ENCODE data around the gene IL9. TPM values are rescaled to one million over a fixed set of nuclear protein-coding genes. Genes with fewer than 3 reads are reported as not detected.

IL9 gene
- total and polyA plus RNA-seq, 2 donors, result 0.52 to 2.7 TPM

DNA sequence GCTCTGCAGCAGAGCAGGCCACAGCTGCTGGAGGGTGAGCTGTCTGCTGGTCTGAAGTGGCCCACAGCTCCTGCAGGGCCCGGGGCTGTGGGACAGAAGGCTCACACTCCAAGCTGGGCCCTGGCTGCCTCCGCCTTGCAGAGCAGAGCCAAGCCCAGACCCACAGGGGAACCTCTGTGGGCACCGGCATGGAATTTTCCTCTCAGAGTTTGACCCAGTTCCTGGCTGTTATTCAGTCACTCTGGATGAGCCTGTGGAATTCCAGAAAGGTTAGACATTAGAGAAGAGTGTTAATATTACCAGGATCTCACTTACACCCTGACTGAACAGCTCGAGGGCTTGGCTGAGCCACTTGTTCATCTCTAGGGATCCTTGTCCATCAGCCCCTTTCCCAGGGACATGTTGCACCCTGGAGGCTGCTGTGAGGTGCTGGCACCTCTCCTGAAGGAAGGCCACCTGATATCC, 17.5 kb downstream of the IL9 start:
- H3K36me3 ChIP-seq (ENCODE audit: control insufficient read depth in 2 of 2, insufficient read depth in 2 of 2, low read length in 1 of 2), result no peaks in the 10 kb centered on the region
- H3K4me3 ChIP-seq (ENCODE audit: low read length in 2 of 2), result no peak overlapping the region
- H3K9me3 ChIP-seq (ENCODE audit: control insufficient read depth in 2 of 2, insufficient read depth in 1 of 2, low read length in 1 of 2), result no peaks in the 10 kb centered on the region
- 83% methylated on average over 4 of the region's 4 CpGs for WGBS
- no peaks in the 10 kb centered on the region for H3K4me1 ChIP-seq (ENCODE audit: control insufficient read depth in 2 of 2, insufficient read depth in 2 of 2, low read length in 2 of 2)
- peaks cover 0 to 4% of the 10 kb centered on the region in 2 donors for H3K27me3 ChIP-seq (ENCODE audit: control insufficient read depth in 2 of 2, insufficient read depth in 1 of 2, low read length in 1 of 2)
- H3K27ac ChIP-seq (ENCODE audit: low read depth in 1 of 2, low read length in 1 of 2), result no peak overlapping the region
- no peak for DNase-seq (ENCODE audit: low read depth in 6 of 9, low spot score in 9 of 9)

DNA sequence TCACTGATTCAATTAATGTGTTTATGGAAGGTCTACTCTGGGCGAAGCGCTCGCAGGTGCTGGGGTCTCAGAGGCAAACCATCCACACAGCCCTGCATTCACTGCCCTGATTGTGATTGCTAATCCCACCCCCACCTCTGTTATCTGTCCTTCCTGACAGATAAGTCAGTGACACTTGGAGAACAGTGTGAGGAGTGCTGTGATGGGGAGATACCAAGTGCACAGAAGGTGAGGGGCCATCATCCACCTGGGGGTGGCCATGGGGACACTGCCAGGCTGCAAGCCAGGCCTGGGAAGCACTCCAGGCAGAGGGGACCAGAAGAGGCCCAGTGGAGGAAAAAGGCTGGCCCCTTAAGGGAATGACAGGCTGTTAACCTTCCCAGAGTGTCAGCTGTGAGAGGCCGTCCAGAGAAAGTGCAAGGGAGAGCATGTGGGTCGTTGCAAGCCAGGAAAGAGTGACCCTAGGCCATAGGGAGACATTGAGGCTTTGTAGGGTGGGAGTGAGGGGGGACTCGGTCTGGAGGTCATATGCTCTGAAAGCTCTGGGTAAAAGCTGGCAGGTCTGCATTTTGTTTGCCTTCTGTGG, 18.0 kb downstream of the IL9 start:
- no peaks in the 10 kb centered on the region for H3K9me3 ChIP-seq (ENCODE audit: control insufficient read depth in 2 of 2, insufficient read depth in 1 of 2, low read length in 1 of 2)
- H3K4me1 ChIP-seq (ENCODE audit: control insufficient read depth in 2 of 2, insufficient read depth in 2 of 2, low read length in 2 of 2), result no peaks in the 10 kb centered on the region
- peaks cover 0 to 4% of the 10 kb centered on the region in 2 donors for H3K27me3 ChIP-seq (ENCODE audit: control insufficient read depth in 2 of 2, insufficient read depth in 1 of 2, low read length in 1 of 2)
- no peak for DNase-seq (ENCODE audit: low read depth in 6 of 9, low spot score in 9 of 9)
- no peak overlapping the region for H3K4me3 ChIP-seq (ENCODE audit: low read length in 2 of 2)
- WGBS, result 81% methylated on average over 6 of the region's 6 CpGs
- no peak overlapping the region for H3K27ac ChIP-seq (ENCODE audit: low read depth in 1 of 2, low read length in 1 of 2)
- no peaks in the 10 kb centered on the region for H3K36me3 ChIP-seq (ENCODE audit: control insufficient read depth in 2 of 2, insufficient read depth in 2 of 2, low read length in 1 of 2)

DNA sequence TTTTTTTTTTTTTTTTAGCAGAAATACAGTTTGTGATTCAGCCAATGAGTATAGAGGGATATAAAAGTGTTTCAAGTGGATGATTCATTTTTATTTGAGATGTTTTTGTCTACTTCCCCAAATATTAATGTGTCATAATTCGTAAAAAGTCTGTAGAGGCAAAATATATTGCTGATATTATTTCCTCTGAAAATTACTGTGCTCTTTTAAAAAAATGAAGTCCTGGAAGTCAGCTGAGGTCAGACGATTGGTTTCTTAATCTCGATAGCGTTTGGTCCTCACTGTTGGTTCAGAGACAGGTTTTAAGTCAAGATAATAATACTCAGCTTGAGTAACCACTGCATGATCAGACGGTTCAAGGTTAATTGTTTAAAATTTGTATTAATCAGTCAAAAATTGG, 19.5 kb downstream of the IL9 start:
- H3K4me1 ChIP-seq (ENCODE audit: control insufficient read depth in 2 of 2, insufficient read depth in 2 of 2, low read length in 2 of 2), result no peaks in the 10 kb centered on the region
- DNase-seq (ENCODE audit: low read depth in 6 of 9, low spot score in 9 of 9), result no peak
- peaks cover 0 to 3% of the 10 kb centered on the region in 2 donors for H3K27me3 ChIP-seq (ENCODE audit: control insufficient read depth in 2 of 2, insufficient read depth in 1 of 2, low read length in 1 of 2)
- no peaks in the 10 kb centered on the region for H3K9me3 ChIP-seq (ENCODE audit: control insufficient read depth in 2 of 2, insufficient read depth in 1 of 2, low read length in 1 of 2)
- no peak overlapping the region for H3K27ac ChIP-seq (ENCODE audit: low read depth in 1 of 2, low read length in 1 of 2)
- no peak overlapping the region for H3K4me3 ChIP-seq (ENCODE audit: low read length in 2 of 2)
- no peaks in the 10 kb centered on the region for H3K36me3 ChIP-seq (ENCODE audit: control insufficient read depth in 2 of 2, insufficient read depth in 2 of 2, low read length in 1 of 2)
- 70% methylated on average over 5 of the region's 5 CpGs for WGBS

DNA sequence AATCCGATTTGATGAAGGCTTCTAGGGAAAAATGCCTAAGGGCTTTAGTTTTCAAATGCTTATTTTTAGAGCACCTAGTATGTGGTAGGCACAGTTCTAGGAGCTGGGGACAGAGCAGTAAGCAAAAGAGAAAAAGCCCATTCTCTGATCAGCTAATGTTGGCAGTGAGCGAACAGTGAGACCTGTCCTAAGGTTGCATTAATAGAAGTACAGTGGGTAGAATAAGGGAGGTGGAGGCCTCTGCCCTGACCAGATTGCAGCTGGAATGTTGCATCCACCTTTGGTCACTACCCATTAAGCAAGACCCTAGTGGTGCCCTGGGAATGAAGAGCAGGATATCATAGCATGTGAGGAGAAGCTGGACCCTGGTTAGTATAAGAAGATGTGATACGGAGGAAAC, 20.1 kb downstream of the IL9 start:
- no peaks in the 10 kb centered on the region for H3K4me1 ChIP-seq (ENCODE audit: control insufficient read depth in 2 of 2, insufficient read depth in 2 of 2, low read length in 2 of 2)
- no peak overlapping the region for H3K27ac ChIP-seq (ENCODE audit: low read depth in 1 of 2, low read length in 1 of 2)
- WGBS, result 96% methylated on average over 3 of the region's 3 CpGs
- no peaks in the 10 kb centered on the region for H3K9me3 ChIP-seq (ENCODE audit: control insufficient read depth in 2 of 2, insufficient read depth in 1 of 2, low read length in 1 of 2)
- no peaks in the 10 kb centered on the region for H3K36me3 ChIP-seq (ENCODE audit: control insufficient read depth in 2 of 2, insufficient read depth in 2 of 2, low read length in 1 of 2)
- no peak for DNase-seq (ENCODE audit: low read depth in 6 of 9, low spot score in 9 of 9)
- H3K4me3 ChIP-seq (ENCODE audit: low read length in 2 of 2), result no peak overlapping the region
- peaks cover 0 to 2% of the 10 kb centered on the region in 2 donors for H3K27me3 ChIP-seq (ENCODE audit: control insufficient read depth in 2 of 2, insufficient read depth in 1 of 2, low read length in 1 of 2)

DNA sequence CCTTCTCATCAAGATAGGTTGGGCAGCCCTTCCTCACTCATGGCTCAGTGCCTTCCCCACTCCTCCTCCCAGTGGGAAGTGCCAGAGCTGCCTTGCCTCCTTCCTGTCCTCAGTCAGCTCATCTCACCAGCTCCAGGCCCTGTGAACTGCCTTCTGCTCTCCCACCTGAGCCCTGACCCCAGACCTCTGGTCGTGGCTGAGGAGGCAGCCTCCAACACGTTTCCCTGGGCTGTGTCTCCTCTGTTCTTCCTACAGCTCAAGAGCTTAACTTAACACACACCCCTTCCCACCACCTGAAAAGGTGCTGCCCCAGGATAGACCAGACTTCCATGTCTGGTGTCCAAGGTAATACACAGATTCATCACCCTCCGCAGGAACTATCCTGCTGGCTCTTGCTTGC, 21.2 kb downstream of the IL9 start:
- no peaks in the 10 kb centered on the region for H3K36me3 ChIP-seq (ENCODE audit: control insufficient read depth in 2 of 2, insufficient read depth in 2 of 2, low read length in 1 of 2)
- no peak for DNase-seq (ENCODE audit: low read depth in 6 of 9, low spot score in 9 of 9)
- 77% methylated on average over 3 of the region's 3 CpGs for WGBS
- no peaks in the 10 kb centered on the region for H3K9me3 ChIP-seq (ENCODE audit: control insufficient read depth in 2 of 2, insufficient read depth in 1 of 2, low read length in 1 of 2)
- H3K4me1 ChIP-seq (ENCODE audit: control insufficient read depth in 2 of 2, insufficient read depth in 2 of 2, low read length in 2 of 2), result no peaks in the 10 kb centered on the region
- H3K4me3 ChIP-seq (ENCODE audit: low read length in 2 of 2), result no peak overlapping the region
- no peak overlapping the region for H3K27ac ChIP-seq (ENCODE audit: low read depth in 1 of 2, low read length in 1 of 2)
- H3K27me3 ChIP-seq (ENCODE audit: control insufficient read depth in 2 of 2, insufficient read depth in 1 of 2, low read length in 1 of 2), result peaks cover 0 to 2% of the 10 kb centered on the region in 2 donors

DNA sequence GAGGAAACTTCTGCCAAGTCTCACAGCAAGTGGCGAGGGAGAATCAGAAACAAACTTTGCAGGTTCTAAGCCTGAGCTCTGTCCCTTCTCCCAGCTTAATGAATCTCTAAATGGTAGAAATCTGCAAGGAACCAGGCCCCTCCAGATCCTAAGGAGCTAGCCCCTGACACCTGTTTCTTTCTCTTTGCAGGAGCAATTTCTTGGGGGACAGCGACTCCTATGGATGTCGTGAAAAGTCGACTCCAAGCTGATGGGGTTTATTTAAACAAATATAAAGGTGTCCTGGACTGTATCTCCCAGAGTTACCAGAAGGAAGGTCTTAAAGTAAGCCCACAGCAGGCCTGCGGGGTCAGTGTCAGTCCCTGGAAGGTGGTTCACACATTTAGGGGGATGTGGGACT, 21.8 kb downstream of the IL9 start:
- 90% methylated on average over 5 of the region's 5 CpGs for WGBS
- Histone ChIP-seq H3K27ac (ENCODE audit: low read depth in 1 of 2, low read length in 1 of 2) (no peak overlapping the region), H3K9me3 (ENCODE audit: control insufficient read depth in 2 of 2, insufficient read depth in 1 of 2, low read length in 1 of 2) (no peaks in the 10 kb centered on the region), H3K36me3 (ENCODE audit: control insufficient read depth in 2 of 2, insufficient read depth in 2 of 2, low read length in 1 of 2) (no peaks in the 10 kb centered on the region), H3K4me3 (ENCODE audit: low read length in 2 of 2) (no peak overlapping the region), H3K27me3 (ENCODE audit: control insufficient read depth in 2 of 2, insufficient read depth in 1 of 2, low read length in 1 of 2) (peaks cover 0 to 2% of the 10 kb centered on the region in 2 donors), H3K4me1 (ENCODE audit: control insufficient read depth in 2 of 2, insufficient read depth in 2 of 2, low read length in 2 of 2) (no peaks in the 10 kb centered on the region)
- DNase-seq (ENCODE audit: low read depth in 6 of 9, low spot score in 9 of 9), result no peak

DNA sequence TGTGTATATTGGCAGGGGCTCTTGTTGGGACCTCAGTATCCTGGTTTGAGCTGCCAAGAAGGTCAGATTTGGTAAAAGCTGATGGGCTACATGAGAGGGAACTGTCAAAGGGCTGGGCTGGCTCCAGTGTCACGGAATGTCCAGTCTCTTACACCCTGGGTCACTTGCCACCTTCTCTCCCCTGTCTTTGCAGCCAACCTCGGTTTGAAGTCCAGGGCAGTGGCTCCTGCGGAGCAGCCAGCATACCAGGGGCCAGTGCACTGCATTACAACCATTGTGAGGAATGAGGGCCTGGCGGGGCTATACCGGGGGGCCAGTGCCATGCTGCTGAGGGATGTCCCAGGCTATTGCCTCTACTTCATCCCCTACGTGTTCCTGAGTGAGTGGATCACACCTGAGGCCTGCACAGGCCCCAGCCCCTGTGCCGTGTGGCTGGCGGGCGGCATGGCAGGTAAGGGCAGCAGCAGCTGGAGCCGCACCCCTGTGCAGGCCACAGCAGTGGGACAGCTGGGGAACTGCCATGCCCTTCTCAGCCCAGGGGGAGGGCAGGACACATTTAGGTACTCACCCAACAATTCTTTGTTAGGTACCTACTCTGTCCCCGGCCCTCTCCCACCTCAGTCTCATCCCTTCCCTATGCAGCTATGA, 24.2 kb downstream of the IL9 start:
- Histone ChIP-seq H3K4me3 (ENCODE audit: low read length in 2 of 2) (no peak overlapping the region), H3K9me3 (ENCODE audit: control insufficient read depth in 2 of 2, insufficient read depth in 1 of 2, low read length in 1 of 2) (no peaks in the 10 kb centered on the region), H3K4me1 (ENCODE audit: control insufficient read depth in 2 of 2, insufficient read depth in 2 of 2, low read length in 2 of 2) (no peaks in the 10 kb centered on the region), H3K27ac (ENCODE audit: low read depth in 1 of 2, low read length in 1 of 2) (no peak overlapping the region), H3K36me3 (ENCODE audit: control insufficient read depth in 2 of 2, insufficient read depth in 2 of 2, low read length in 1 of 2) (no peaks in the 10 kb centered on the region), H3K27me3 (ENCODE audit: control insufficient read depth in 2 of 2, insufficient read depth in 1 of 2, low read length in 1 of 2) (no peaks in the 10 kb centered on the region)
- no peak for DNase-seq (ENCODE audit: low read depth in 6 of 9, low spot score in 9 of 9)
- 82% methylated on average over 11 of the region's 11 CpGs for WGBS

DNA sequence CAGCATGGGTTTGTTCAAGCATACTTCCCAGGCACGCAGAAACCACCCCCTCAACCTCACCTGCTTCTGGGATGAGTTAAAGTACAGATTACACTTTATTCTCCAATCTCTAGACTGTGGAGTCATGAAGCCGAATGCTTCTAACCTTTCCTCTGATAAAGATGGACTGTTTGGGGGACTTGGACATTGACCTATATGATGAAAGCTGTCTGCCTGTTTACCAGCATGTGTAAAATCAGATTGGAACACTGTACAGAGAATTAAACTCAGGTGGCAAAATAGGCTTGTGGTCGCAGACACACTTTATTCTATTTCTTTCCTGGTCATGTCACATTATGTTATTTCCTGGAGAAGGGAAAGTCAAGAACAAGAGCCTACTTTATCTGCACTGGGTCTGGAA, 25.7 kb downstream of the IL9 start:
- WGBS, result 62% methylated on average over 3 of the region's 3 CpGs
- Histone ChIP-seq H3K27ac (ENCODE audit: low read depth in 1 of 2, low read length in 1 of 2) (no peak overlapping the region), H3K4me1 (ENCODE audit: control insufficient read depth in 2 of 2, insufficient read depth in 2 of 2, low read length in 2 of 2) (no peaks in the 10 kb centered on the region), H3K36me3 (ENCODE audit: control insufficient read depth in 2 of 2, insufficient read depth in 2 of 2, low read length in 1 of 2) (no peaks in the 10 kb centered on the region), H3K4me3 (ENCODE audit: low read length in 2 of 2) (no peak overlapping the region), H3K9me3 (ENCODE audit: control insufficient read depth in 2 of 2, insufficient read depth in 1 of 2, low read length in 1 of 2) (no peaks in the 10 kb centered on the region), H3K27me3 (ENCODE audit: control insufficient read depth in 2 of 2, insufficient read depth in 1 of 2, low read length in 1 of 2) (no peaks in the 10 kb centered on the region)
- DNase-seq (ENCODE audit: low read depth in 6 of 9, low spot score in 9 of 9), result no peak

DNA sequence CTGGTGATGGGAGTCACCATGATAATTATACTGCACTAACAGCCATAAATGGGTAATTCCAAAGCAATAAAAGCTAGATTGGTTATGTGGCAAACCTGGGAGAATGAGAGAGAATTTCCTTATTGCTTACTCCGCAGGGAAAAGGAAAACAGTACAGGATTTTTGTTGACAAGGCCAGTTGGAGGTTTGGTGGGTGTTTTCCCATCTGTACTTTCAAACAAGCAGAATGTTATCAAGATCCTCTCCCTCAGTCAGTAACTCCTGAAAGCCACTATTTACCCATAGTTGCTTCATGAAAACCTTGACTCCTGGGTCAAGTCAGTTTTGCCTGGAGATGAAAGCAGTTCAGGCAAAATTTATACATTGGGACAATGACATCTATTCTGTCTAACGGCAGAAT, 26.4 kb downstream of the IL9 start:
- Histone ChIP-seq H3K4me3 (ENCODE audit: low read length in 2 of 2) (no peak overlapping the region), H3K9me3 (ENCODE audit: control insufficient read depth in 2 of 2, insufficient read depth in 1 of 2, low read length in 1 of 2) (no peaks in the 10 kb centered on the region)
- WGBS, result 91% methylated on average over 2 of the region's 2 CpGs

More for the DNA sequence above, 26.4 kb downstream of the IL9 start:
- no peaks in the 10 kb centered on the region for H3K27me3 ChIP-seq (ENCODE audit: control insufficient read depth in 2 of 2, insufficient read depth in 1 of 2, low read length in 1 of 2)
- no peak for DNase-seq (ENCODE audit: low read depth in 6 of 9, low spot score in 9 of 9)
- no peaks in the 10 kb centered on the region for H3K36me3 ChIP-seq (ENCODE audit: control insufficient read depth in 2 of 2, insufficient read depth in 2 of 2, low read length in 1 of 2)
- no peak overlapping the region for H3K27ac ChIP-seq (ENCODE audit: low read depth in 1 of 2, low read length in 1 of 2)
- no peaks in the 10 kb centered on the region for H3K4me1 ChIP-seq (ENCODE audit: control insufficient read depth in 2 of 2, insufficient read depth in 2 of 2, low read length in 2 of 2)
